ENCODE data around the gene FUT6.

FUT6 gene

DNA sequence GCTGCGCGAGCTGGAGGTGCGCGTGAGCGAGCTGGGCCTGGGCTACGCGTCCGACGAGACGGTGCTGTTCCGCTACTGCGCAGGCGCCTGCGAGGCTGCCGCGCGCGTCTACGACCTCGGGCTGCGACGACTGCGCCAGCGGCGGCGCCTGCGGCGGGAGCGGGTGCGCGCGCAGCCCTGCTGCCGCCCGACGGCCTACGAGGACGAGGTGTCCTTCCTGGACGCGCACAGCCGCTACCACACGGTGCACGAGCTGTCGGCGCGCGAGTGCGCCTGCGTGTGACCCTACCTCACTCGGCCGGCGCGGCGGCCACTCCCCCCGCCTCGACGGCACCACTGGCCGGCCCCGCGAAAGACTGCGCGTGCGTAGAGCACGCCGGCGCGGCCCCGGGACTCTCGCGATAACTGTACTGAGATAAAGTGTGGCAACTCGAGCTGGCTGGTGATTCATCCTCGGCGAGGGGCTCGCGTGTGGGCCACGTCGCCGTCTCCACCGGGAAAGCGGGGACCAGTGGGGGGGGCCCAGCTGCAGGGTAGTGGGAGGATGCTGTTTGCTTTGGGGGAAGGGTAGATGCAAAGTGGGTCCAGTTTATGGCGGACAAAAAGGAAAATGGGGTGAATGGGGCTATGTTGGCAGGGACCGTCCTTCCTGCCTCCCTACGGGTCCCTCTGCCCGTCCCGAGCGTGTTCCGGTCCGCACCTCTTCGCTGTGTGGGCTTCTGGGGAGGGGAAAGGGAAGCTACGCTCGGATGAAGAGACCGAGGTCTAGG is 11.4 kb downstream of the FUT6 start:
- peak; percentile 81 to 92 for DNase-seq (ENCODE audit: low read depth in 2 of 2, low spot score in 1 of 2)

GRCh38 chr19:5827342-5827890 is 12.1 kb downstream of the FUT6 start:
- DNase-seq (ENCODE audit: low read depth in 2 of 2, low spot score in 1 of 2), result no peak

DNA sequence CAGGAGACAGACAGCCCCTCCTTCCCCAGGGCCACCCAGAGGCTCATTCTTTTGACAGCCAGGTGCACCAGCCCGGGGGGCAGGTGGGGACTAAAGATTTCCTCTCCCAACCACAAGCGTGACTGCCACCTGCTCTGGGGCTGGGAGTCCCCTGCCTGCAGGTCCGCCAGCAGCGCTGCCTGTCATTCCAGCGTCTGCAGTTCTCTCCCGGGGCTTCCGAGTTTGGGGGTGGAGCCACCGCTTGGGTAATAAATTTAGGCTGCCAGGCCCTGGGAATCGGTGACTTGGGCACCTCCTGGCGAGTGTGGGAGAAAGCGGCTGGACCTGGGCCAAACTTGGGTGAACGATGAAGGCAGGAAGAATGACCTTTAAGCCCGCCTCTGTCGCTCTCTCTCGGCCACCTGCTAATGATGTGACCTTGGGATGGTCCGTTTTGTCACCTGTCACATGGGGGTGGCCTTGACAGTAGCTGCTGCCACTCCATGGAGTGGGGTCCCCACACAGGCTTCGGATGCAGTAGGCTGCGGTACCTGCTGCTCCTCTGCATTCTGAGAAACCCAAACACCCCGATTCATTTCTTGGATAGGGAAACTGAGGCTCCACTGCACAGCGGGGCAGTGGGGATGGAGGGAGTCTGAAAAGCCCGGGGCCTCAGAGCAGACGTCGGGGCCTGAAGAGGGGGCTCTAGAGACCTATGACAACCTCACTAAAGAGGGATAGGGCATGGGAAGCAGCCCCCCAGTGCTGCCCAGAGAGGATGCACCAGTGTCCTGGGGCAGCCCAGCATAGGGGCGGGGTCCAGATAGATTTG is 12.8 kb downstream of the FUT6 start:
- DNase-seq (ENCODE audit: low read depth in 2 of 2, low spot score in 1 of 2), result no peak

GRCh38 chr19:5825178-5825577 is 14.3 kb downstream of the FUT6 start:
- no peak for DNase-seq (ENCODE audit: low read depth in 2 of 2, low spot score in 1 of 2)

- no peak for DNase-seq (ENCODE audit: low read depth in 2 of 2, low spot score in 1 of 2)
Measured at GRCh38 chr19:5824751-5825150, 14.8 kb downstream of the FUT6 start.

GRCh38 chr19:5823579-5824281 is 15.8 kb downstream of the FUT6 start:
- no peak for DNase-seq (ENCODE audit: low read depth in 2 of 2, low spot score in 1 of 2)

DNA sequence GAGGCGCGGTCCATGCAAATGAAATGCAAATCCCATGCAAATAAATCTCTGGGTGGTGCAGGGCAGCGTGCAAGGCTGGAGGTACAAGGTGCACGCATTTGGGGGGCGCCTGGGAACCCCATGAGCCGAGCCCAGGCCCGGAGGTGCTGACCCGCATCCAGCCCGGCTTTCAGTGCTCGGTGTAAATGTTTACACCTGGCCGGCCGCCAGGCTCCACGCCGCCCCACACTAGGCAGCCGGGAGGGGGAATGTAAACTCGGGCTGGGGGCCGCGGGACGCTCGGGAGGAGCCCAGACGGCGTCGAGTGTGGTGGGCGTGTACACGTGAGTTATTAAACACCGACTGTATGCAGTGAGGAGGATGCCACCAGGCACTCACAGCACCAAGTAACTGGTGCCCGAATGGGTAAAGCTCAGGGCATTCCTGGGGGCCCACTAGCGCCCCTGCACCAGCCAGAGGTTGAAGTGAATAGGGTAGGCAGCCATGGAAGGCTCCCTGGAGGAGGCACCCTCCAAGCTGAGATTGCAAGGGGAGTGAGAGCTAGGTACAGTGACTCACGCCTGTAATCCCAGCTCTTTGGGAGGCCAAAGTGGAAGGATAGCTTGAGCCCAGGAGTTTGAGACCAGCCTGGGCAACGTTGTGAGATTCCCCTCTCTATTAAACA is 17.2 kb downstream of the FUT6 start:
- no peak for DNase-seq (ENCODE audit: low read depth in 2 of 2, low spot score in 1 of 2)

DNA sequence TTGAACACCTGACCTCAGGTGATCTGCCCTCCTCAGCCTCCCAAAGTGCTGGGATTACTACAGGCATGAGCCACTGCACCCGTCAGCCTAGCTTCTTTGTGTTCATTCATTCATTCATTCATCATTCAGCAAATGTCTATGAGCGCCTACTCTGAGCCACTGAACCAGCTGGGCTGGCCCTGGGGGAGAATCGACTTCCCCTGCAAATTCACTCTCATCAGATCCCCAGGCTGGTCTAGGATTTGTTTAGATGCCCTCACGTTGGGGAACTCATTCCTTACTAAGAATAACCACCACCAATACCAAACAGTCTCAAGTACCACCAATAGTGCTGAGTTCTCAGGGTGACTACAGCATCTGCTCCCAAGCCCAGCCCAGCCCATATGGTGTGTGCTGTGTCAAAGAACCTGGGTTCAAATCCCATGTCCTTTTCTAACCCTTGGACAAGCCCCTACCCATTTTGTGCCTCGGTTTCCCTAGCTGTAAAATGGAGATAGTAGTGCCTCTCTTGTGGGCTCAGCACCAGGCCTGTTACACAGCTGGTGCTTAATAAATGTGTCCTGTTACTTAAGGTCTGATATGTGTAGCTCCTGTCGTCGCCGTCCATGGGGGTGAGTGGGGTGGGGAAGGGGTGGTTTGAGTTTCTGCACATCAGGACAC is 17.9 kb downstream of the FUT6 start:
- no peak for DNase-seq (ENCODE audit: low read depth in 2 of 2, low spot score in 1 of 2)

DNA sequence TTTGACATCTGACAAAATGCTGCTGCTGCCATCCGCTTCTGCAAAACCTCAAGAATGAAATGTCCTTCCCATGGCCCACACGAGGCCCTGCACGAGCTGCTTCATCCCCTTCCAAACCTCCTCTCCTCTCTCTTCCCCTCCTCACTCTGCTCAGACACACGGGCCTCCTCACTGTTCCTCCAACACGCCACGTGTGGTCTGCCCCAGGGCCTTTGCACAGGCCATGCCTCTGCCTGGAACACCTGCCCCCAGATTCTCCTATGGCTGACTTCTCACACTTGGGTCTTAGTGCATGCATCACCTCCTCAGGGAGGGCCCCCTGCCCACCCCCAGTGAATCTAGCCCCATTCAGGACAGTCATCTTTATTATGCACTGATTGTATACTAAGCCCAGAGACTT is 18.7 kb downstream of the FUT6 start:
- no peak for DNase-seq (ENCODE audit: low read depth in 2 of 2, low spot score in 1 of 2)

DNA sequence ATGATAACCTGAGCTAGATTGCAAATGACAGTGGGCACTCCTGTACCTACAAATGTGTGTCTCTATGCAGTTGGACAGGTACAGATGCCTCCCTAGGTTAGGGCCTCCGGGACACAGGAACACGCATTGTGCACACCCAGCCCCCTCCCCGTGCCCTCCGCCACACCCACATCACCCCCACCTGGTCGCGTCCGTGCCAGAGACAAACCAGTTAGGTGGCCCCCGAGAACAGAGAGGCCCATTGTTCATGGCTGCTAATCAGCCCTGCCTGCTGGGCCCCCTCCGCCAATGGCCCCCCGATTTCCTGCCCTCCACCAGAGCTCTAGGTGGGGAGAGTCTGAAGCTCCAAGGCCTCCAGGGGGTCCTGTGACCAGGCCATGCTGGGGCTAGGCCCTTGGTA is 20.9 kb downstream of the FUT6 start:
- DNase-seq (ENCODE audit: low read depth in 2 of 2, low spot score in 1 of 2), result no peak

DNA sequence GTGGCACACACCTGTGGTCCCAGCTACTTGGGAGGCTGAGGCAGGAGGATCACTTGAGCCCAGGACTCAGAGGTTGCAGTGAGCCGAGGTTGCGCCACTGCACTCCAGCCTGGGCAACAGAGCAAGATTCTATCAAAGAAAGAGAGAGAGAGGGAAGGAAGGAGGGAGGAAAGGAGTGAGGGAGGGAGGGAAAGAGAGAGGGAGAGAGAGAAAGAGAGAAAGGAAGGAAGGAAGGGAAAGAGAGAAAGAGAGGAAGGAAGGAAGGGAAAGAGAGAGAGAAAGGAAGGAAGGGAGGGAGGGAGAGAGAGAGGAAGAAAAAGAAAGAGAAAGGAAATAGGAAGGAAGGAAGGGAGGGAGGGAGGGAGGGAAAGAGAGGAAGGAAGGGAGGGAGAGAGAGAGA is 22.3 kb downstream of the FUT6 start:
- no peak for DNase-seq (ENCODE audit: low read depth in 2 of 2, low spot score in 1 of 2)

DNA sequence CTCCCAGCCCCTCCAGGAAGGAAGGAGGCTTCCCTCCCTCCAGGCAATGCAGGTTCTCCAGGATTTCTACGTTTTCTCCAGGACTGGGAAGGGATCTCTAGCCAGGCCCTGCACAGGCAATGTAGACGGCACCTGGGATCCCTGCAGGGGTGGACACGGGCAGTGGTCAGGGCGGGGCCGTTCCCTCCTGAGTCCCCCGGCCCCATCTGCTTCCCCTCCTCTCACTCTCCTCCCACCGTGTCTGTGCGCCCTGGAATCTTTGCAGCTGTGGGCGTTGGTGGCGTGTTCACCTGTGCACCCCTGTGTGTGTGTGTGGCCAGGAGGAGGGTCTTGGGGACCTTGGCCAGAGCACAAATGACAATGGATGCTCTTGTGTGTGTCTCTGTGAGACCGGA is 24.7 kb downstream of the FUT6 start:
- DNase-seq (ENCODE audit: low read depth in 2 of 2, low spot score in 1 of 2), result no peak

GRCh38 chr19:5814123-5814851 is 25.2 kb downstream of the FUT6 start:
- DNase-seq (ENCODE audit: low read depth in 2 of 2, low spot score in 1 of 2), result no peak

DNA sequence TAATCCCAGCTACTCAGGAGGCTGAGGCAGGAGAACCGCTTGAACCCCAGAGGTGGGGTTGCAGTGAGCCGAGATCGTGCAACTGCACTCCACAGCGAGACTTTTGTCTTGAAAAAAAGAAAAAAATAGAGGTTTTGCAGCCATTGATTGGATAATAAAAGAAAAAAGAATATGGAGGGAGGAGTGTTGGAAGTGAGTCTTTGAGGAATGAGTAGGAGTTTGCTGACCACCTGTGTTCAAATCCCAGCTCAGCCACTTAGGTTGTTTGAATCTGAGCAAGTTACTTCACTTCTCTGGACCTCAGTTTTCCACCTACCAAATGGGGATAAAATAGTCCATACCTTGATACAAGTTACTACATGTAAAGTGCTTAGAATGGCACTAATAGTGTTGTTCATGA is 28.4 kb downstream of the FUT6 start:
- DNase-seq (ENCODE audit: low read depth in 2 of 2, low spot score in 1 of 2), result no peak

GRCh38 chr19:5809469-5809868 is 30.0 kb downstream of the FUT6 start:
- no peak for DNase-seq (ENCODE audit: low read depth in 2 of 2, low spot score in 1 of 2)

- no peak for DNase-seq (ENCODE audit: low read depth in 2 of 2, low spot score in 1 of 2)
Measured at GRCh38 chr19:5809053-5809452, 30.4 kb downstream of the FUT6 start.

- no peak for DNase-seq (ENCODE audit: low read depth in 2 of 2, low spot score in 1 of 2)
Measured at GRCh38 chr19:5808120-5808816, 31.2 kb downstream of the FUT6 start.

DNA sequence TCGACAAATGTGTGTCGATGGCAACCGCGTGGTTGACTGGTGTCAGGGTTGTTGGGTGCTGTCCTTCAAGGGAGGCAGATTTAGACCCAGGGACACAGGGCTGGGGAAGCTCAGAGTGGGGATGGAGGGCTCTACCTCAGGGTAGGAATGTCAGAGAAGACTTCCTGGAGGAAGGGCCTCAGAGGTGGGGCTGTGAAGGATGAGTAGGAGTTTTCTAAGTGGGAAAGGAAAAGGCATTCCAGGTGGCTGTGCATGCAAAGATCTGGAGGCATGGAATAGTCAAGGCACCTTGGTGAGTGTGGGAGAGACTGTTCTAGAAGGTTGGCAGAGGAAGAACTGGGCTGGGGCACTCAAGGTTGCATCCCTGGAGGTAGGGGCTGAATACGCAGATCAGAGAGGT is 32.6 kb downstream of the FUT6 start:
- no peak for DNase-seq (ENCODE audit: low read depth in 2 of 2, low spot score in 1 of 2)

DNA sequence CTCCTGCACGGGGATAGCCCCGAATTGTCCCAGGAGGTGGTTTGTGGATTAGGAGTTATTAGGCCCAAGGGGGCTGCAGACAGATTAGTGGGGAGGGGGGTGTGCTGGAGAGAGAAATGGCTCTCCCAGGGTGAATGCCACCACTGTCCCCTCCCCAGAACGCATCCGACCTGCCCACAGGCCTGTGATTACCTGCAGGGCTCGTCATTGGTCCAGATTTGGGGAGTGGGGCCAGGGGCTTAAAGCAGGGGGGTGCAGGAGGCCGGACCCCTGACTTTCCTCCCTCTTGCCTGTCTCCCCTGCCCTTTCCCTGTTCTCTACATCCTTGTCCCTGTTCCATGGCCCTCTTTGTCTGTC is 33.4 kb downstream of the FUT6 start:
- no peak for DNase-seq (ENCODE audit: low read depth in 2 of 2, low spot score in 1 of 2)

Data from stimulated activated CD8-positive, alpha-beta memory T cell treated with anti-CD3 and anti-CD28 coated beads, Interleukin-4, amount 100 ng/mL, for 4 hours (primary cell).